Islet precursor cell (in vitro differentiated cells): ENCODE data around the gene XPO6.

ENCODE experiments used
- DNase-seq: peaks from one replicate; pipeline ENCODE4 v3.0.0-alpha.2; 2018

The XPO6 gene

GRCh38 chr16:28108590-28109247, 103.0 kb downstream of the XPO6 start:
- peak; percentile 26 for DNase-seq

GRCh38 chr16:28107232-28107631, 104.5 kb downstream of the XPO6 start:
- peak; percentile 17 for DNase-seq

- DNase-seq, result peak; percentile 37
Measured at GRCh38 chr16:28106467-28107215, 105.1 kb downstream of the XPO6 start.

GRCh38 chr16:28105954-28106353, 105.8 kb downstream of the XPO6 start:
- peak; percentile 32 for DNase-seq

GRCh38 chr16:28105297-28105696, 106.5 kb downstream of the XPO6 start:
- DNase-seq, result no peak

GRCh38 chr16:28104404-28104803, 107.4 kb downstream of the XPO6 start:
- DNase-seq, result peak; percentile 20

GRCh38 chr16:28103516-28104170, 108.1 kb downstream of the XPO6 start:
- peak; percentile 38 for DNase-seq

GRCh38 chr16:28101533-28101890, 110.3 kb downstream of the XPO6 start:
- no peak for DNase-seq

- peak; percentile 47 for DNase-seq
Measured at GRCh38 chr16:28100810-28101532, 110.8 kb downstream of the XPO6 start.

- DNase-seq, result peak; percentile 39
Measured at GRCh38 chr16:28098959-28099945, 112.5 kb downstream of the XPO6 start.

GRCh38 chr16:28098171-28098958, 113.4 kb downstream of the XPO6 start:
- DNase-seq, result peak; percentile 29

- DNase-seq, result peak; percentile 48
Measured at GRCh38 chr16:28096983-28097899, 114.5 kb downstream of the XPO6 start.

GRCh38 chr16:28093385-28093725, 118.4 kb downstream of the XPO6 start:
- no peak for DNase-seq

- DNase-seq, result peak; percentile 96
Measured at GRCh38 chr16:28092721-28093384, 118.9 kb downstream of the XPO6 start.

GRCh38 chr16:28091656-28092055, 120.1 kb downstream of the XPO6 start:
- DNase-seq, result no peak

GRCh38 chr16:28090646-28091377, 121.0 kb downstream of the XPO6 start:
- peak; percentile 96 for DNase-seq

- DNase-seq, result no peak
Measured at GRCh38 chr16:28089992-28090365, 121.8 kb downstream of the XPO6 start.

- no peak for DNase-seq
Measured at GRCh38 chr16:28089205-28089991, 122.4 kb downstream of the XPO6 start.
